CD4-positive, alpha-beta T cell treated with Interleukin-17A for 1 hour (primary cell): ENCODE measurements around the gene STKLD1.
"Not testable (repeated sequence)": the region's sequence is repeated elsewhere in the genome, so short reads cannot be mapped to it uniquely, and the experiment has no call there.

Experiments used
- DNase-seq: peaks from one replicate; pipeline ENCODE4 v3.0.0-alpha.2; 2020

STKLD1 gene

GRCh38 chr9:133449760-133450159 lies 73.6 kb downstream of the STKLD1 start:
- no peak for DNase-seq

- DNase-seq: not testable (repeated sequence)
Observed at GRCh38 chr9:133451865-133452264, 75.7 kb downstream of the STKLD1 start.

GRCh38 chr9:133452562-133452961 lies 76.4 kb downstream of the STKLD1 start:
- DNase-seq: no peak

GRCh38 chr9:133453651-133454050 lies 77.5 kb downstream of the STKLD1 start:
- DNase-seq: no peak

GRCh38 chr9:133454325-133454724 lies 78.2 kb downstream of the STKLD1 start:
- DNase-seq: no peak

DNA sequence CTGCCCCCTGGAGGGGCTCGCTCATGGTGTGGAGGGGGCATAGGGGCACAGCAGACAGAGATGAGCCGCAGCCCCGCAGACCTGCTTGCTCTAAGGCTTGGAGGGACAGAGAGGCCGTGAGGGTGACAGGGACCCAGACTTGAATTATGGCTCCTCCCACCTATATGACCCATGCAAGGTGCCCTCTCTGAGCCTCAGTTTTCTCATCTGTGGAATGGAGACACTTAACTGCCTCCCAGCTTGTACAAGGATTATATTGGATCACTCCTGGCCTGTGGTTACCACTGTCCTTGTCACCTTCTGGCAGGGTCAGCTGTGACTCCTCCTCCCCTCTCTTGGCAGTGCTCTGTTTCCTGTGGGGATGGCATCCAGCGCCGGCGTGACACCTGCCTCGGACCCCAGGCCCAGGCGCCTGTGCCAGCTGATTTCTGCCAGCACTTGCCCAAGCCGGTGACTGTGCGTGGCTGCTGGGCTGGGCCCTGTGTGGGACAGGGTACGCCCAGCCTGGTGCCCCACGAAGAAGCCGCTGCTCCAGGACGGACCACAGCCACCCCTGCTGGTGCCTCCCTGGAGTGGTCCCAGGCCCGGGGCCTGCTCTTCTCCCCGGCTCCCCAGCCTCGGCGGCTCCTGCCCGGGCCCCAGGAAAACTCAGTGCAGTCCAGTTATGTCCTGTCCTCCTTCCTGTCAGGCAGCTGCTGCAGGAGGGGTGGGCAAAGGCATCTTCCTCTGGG lies 78.9 kb downstream of the STKLD1 start:
- no peak for DNase-seq
